C4-2B (cell line): Measurements from ENCODE around the gene KIR2DL3.
"Not testable (repeated sequence)": the region's sequence is repeated elsewhere in the genome, so short reads cannot be mapped to it uniquely, and the experiment has no call there.

ENCODE experiments used
- ZFX ChIP-seq: fragments of 450-650 bp; IDR thresholded peaks from 2 replicates; pipeline ENCODE4 v1.6.1; 2017
- TF ChIP-seq, protein P1 (sequence below): fragments of 450-650 bp; conservative IDR thresholded peaks from 2 replicates; pipeline ENCODE4 v1.5.1; 2017; ENCODE audit warnings: mild to moderate bottlenecking

DNA sequence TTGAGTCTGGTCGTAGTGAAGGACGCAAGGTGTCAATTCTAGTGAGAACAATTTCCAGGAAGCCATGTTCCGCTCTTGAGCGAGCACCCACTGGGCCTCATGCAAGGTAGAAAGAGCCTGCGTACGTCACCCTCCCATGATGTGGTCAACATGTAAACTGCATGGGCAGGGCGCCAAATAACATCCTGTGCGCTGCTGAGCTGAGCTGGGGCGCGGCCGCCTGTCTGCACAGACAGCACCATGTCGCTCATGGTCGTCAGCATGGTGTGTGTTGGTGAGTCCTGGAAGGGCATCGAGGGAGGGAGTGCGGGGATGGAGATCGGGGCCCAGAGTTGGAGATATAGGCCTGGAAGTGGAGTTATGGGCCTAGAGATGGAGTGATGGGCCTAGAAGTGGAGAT lies at the start of gene KIR2DL3:
- TF ChIP-seq, protein P1, sequence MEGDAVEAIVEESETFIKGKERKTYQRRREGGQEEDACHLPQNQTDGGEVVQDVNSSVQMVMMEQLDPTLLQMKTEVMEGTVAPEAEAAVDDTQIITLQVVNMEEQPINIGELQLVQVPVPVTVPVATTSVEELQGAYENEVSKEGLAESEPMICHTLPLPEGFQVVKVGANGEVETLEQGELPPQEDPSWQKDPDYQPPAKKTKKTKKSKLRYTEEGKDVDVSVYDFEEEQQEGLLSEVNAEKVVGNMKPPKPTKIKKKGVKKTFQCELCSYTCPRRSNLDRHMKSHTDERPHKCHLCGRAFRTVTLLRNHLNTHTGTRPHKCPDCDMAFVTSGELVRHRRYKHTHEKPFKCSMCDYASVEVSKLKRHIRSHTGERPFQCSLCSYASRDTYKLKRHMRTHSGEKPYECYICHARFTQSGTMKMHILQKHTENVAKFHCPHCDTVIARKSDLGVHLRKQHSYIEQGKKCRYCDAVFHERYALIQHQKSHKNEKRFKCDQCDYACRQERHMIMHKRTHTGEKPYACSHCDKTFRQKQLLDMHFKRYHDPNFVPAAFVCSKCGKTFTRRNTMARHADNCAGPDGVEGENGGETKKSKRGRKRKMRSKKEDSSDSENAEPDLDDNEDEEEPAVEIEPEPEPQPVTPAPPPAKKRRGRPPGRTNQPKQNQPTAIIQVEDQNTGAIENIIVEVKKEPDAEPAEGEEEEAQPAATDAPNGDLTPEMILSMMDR: not testable (repeated sequence)
- TF ChIP-seq ZFX: not testable (repeated sequence)
